HG03469 (cell line): ENCODE data around the gene SGCA.

Experiments used
- ATAC-seq: cut with Tn5 transposase; IDR thresholded peaks from one replicate; pipeline ENCODE4 v1.9.1; 2021; ENCODE audit warnings: mild to moderate bottlenecking, moderate library complexity, moderate number of reproducible peaks; ENCODE audit not compliant: unreplicated experiment

Gene SGCA

GRCh38 chr17:50180620-50181019, 14.8 kb downstream of the SGCA start:
- no peak for ATAC-seq

GRCh38 chr17:50181144-50181543, 15.3 kb downstream of the SGCA start:
- ATAC-seq: no peak

- no peak for ATAC-seq
These were observed 16.1 kb downstream of the SGCA start for GRCh38 chr17:50181591-50182560.

DNA sequence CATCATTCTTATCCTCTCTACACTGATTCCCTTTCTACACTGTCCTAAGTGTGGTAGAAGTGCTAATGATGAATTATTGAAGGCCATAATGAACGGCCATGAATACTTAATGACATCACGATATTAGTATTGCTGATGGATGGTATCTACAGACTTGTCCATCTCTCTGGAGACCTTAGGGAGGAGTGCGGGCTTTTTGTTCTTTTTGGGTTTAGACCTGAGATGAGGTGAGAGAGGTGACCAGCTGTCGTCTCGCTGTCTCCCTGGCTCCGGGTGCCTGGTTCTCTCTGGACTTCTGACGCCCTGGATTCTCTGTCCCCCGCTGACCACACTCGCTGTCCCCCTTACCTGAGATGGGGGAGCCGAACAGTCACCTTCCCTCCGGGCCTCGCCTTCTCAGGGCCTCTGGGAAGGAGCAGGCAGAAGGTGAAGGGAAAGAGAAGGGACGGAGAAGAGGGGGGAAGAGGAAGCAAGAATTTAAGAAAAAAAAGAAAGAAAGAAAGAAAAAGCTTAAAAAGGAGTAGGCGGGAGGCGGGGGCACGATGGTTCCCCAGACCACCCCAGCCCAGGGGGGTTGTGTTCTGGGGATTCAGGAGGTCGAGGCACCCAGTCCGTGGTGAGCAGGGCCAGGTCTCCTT, 17.1 kb downstream of the SGCA start:
- ATAC-seq: no peak

DNA sequence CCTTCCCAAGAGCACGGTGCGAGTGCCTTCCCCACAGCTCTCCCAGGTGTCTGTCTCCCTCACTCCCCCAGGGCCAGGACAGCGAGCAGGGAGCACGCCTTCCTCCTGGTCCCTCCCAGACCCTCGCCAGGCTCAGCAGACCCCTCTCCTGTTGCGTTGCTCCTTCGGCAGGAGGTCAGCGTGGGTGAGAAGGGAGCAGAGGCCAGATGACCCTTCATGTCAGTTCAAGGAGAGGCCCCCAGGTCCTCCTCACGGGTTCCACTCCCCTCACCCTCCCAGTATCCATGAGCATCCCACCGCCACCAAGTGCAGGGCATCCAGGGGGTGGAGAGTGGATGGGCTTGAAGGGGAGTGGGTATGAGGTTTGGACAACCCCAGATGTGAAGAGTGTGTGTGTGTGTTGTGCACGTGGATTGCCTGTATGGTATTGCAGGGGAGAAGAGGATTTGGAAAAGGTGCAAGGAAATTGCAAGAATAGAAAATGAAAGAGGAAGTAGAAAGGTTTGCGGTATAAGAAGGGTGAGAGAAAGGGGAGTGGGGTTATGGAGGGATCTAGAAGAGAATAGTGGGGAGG, 17.7 kb downstream of the SGCA start:
- ATAC-seq: no peak

GRCh38 chr17:50184064-50184463, 18.3 kb downstream of the SGCA start:
- ATAC-seq: no peak

DNA sequence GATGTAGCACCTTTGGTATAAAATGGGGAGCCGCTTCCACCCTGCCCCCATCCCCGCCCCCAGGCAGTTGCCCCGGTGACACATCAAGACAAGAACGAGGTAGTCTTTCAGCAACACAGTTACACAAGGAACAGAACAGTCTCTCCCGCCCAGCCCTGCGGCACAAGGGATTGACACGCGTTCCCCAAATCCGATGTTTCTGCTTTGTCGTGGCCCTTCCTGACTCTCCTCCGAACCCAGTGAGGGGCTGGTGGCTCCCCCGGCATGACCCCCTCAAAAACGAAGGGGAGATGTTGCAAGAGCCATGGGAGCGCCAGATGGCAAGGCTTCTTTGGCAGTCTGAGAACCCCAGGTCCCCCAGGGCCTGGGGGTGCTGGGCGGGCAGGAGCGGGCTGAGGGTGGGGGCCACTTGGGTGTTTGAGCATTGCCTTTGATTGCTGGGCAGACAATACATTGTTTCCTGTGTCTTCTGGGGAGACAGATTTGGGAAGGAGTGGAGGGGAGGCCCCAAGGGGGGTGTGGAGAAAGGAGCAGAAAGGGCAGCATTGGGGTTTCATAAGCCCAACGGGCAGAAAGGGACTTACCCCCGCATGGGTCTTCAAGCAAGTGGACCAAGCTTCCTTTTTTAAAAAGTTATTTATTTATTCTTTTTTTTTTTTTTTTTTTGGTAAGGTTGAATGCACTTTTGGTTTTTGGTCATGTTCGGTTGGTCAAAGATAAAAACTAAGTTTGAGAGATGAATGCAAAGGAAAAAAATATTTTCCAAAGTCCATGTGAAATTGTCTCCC, 19.0 kb downstream of the SGCA start:
- ATAC-seq: no peak

DNA sequence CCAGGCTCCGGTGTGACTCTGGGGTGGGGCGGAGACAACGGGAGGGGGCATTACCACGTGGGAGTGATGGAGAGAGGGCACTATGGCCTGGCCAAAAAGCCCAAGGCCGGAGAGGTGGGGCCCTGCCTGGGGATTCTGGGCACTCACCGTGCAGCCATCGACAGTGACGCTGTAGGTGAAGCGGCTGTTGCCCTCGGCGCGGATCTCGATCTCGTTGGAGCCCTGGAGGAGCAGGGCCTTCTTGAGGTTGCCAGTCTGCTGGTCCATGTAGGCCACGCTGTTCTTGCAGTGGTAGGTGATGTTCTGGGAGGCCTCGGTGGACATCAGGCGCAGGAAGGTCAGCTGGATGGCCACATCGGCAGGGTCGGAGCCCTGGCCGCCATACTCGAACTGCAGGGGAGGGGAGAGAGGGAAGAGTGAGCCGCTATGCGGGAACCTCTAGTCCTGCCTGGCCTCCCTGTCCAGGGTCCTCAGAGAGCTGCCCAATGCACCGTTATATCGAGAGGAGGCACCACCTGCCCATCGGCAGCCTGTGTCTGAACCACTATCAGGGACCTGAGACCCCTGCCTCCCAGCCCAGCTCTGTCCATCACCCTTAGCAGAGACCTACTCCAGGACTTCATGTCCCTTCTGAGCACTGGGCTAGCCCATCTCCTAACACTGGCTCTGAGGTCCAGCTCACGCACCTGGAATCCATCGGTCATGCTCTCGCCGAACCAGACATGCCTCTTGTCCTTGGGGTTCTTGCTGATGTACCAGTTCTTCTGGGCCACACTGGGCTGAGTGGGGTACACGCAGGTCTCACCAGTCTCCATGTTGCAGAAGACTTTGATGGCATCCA, 20.0 kb downstream of the SGCA start:
- ATAC-seq: no peak

GRCh38 chr17:50186661-50187393, 21.0 kb downstream of the SGCA start:
- no peak for ATAC-seq

DNA sequence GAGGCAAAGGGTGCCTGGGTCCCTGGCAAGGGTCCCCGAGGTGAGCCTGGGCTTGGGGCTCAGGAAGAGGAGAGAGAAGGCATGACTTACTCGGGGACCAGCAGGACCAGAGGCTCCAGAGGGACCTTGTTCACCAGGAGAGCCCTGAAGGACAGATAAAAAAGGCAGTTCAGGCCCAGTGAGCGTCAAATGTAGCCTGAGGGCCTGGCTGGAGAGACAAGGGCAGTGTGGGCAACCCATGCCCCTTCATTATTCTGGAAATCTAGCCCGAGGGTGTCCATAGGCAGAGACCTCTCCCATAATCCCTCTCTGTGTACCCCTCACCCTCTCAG, 21.6 kb downstream of the SGCA start:
- ATAC-seq: no peak

- ATAC-seq: no peak
These were observed 22.1 kb downstream of the SGCA start for GRCh38 chr17:50187751-50188530.

DNA sequence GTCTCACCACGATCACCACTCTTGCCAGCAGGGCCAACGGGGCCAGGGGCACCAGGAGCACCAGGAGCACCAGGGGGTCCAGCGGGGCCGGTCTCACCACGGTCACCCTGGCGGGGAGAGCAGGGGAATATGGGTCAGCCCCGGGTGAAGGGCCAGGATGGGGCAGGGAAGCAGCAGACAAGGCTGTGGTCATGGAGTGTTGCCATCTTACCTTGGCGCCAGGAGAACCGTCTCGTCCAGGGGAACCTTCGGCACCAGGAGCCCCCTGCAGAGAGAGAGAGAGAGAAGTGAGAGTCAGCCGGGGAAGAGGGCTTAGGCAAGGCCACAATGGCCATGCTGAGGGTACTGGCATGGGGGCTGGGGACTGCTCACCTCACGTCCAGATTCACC, 22.7 kb downstream of the SGCA start:
- ATAC-seq: no peak

GRCh38 chr17:50188921-50189549, 23.2 kb downstream of the SGCA start:
- no peak for ATAC-seq

GRCh38 chr17:50189550-50190292, 23.9 kb downstream of the SGCA start:
- no peak for ATAC-seq

DNA sequence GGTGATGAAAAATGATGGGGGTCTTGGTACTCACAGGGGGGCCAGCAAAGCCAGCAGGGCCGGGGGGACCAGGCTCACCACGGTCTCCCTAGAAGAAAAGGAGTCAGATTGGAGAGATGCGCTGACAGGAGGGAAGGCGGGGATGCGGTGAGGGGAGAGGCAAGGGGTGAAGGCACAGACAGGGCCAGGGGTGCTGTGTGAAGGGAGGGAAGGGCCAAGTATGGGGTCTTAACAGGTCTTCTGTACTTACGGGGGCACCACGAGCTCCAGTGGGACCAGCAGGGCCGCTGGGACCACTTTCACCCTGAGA, 24.4 kb downstream of the SGCA start:
- no peak for ATAC-seq

DNA sequence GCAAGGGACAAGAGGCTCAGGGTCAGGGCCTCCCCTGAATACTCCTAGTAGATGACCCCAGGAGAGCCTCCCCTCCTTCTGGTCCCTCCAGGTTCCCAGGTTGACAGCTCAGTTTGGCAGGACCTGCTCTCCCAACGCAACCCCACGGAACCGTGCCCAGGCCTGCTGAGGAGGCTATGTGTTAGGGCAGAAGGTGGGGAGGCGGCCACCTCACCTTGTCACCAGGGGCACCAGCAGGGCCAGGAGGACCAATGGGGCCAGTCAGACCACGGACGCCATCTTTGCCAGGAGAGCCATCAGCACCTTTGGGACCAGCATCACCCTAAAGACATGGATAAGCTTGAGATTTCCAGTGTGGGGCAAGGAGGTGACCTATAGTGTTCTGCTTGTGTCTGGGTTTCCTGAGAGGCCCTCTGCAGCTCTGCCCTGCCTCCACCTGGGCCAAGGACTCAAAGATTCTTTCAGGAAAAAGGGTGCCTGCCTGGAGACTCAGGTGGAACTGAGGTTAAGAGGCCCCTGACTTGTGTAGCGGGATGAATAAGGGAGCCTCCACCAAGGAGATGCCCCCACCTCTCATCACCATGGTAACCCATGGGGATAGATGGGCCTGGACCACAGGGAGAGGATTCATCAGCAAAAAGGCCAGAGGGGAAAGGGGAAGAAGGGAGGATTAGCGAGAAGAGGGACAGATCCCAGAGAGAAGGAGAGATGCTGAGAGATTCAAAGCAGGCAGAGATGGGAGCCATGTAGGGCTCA, 25.0 kb downstream of the SGCA start:
- no peak for ATAC-seq
